M059J (cell line): ENCODE data around the gene TSPAN5. TPM values are rescaled to one million over a fixed set of nuclear protein-coding genes. Genes with fewer than 3 reads are reported as not detected.

Experiments used
- DNase-seq: peaks from one replicate; pipeline ENCODE4 v3.0.0-alpha.2; 2012; ENCODE audit warnings: low read depth
- total RNA-seq: library from RNA; depleted of rRNA; stranded (reverse); fragments of >200 nt; shearing (Covaris generic); gene quantifications from 2 replicates; pipeline ENCODE4 v1.2.3, GENCODE V29; 2014

TSPAN5 gene
- total RNA-seq, 1 experiment from 2014 or later, result 39.0 TPM

- no peak for DNase-seq
These were observed 72.0 kb downstream of the TSPAN5 start for GRCh38 chr4:98586291-98586961.

- no peak for DNase-seq
These were observed 72.8 kb downstream of the TSPAN5 start for GRCh38 chr4:98585596-98585995.

- DNase-seq, result no peak
These were observed 74.1 kb downstream of the TSPAN5 start for GRCh38 chr4:98584265-98584664.

- DNase-seq, result no peak
These were observed 75.1 kb downstream of the TSPAN5 start for GRCh38 chr4:98583265-98583664.

- DNase-seq, result no peak
These were observed 77.3 kb downstream of the TSPAN5 start for GRCh38 chr4:98581126-98581525.

- peak; percentile 13 for DNase-seq
These were observed 80.5 kb downstream of the TSPAN5 start for GRCh38 chr4:98577956-98578355.

- DNase-seq, result no peak
These were observed 83.6 kb downstream of the TSPAN5 start for GRCh38 chr4:98574816-98575215.

- DNase-seq, result peak; percentile 77
These were observed 84.6 kb downstream of the TSPAN5 start for GRCh38 chr4:98573791-98574190.

GRCh38 chr4:98572697-98573096, 85.7 kb downstream of the TSPAN5 start:
- DNase-seq, result peak; percentile 26

- DNase-seq, result no peak
These were observed 87.1 kb downstream of the TSPAN5 start for GRCh38 chr4:98571161-98571786.

- DNase-seq, result no peak
These were observed 88.1 kb downstream of the TSPAN5 start for GRCh38 chr4:98570151-98570797.

GRCh38 chr4:98568941-98569663, 89.3 kb downstream of the TSPAN5 start:
- peak; percentile 46 for DNase-seq

- no peak for DNase-seq
These were observed 90.8 kb downstream of the TSPAN5 start for GRCh38 chr4:98567611-98568010.

- no peak for DNase-seq
These were observed 91.9 kb downstream of the TSPAN5 start for GRCh38 chr4:98566361-98567008.

GRCh38 chr4:98565681-98566301, 92.6 kb downstream of the TSPAN5 start:
- DNase-seq, result no peak

GRCh38 chr4:98564852-98565251, 93.6 kb downstream of the TSPAN5 start:
- DNase-seq, result no peak

- no peak for DNase-seq
These were observed 98.1 kb downstream of the TSPAN5 start for GRCh38 chr4:98560321-98560720.

- no peak for DNase-seq
These were observed 99.8 kb downstream of the TSPAN5 start for GRCh38 chr4:98558471-98559169.

- DNase-seq, result peak; percentile 56
These were observed 101.1 kb downstream of the TSPAN5 start for GRCh38 chr4:98557194-98557892.

GRCh38 chr4:98556451-98556850, 102.0 kb downstream of the TSPAN5 start:
- DNase-seq, result no peak
